ENCODE data around the gene RASGRF2.

Gene RASGRF2

DNA sequence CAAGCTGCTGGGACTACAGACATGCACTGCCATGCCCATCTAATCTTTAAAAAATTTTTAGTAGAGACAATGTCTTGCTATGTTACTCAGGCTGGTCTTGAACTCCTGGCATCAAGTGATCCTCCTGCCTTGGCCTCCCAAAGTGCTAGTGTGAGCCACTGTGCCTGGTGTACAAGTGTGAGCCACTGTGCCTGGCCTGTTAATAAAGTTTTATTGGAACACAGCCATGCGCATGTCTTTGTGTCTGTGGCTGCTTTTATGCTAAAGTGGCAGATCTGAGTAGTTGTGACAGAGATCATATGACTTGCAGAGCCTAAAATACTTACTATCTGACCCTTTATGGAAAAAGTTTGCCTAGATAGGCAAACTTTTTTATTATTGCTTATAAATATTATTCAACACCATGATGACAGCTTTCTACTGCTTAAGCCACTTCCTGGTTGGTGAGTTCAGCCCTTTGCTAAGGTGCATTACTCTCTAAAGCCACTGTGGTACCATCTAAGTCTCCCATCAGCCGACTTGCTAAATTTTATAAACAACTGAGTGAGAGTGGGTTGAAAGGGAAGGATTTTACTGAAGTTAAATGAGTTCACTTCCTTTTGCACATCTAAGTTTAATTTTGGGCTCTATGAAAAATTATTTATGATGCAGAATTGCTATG is 133.5 kb downstream of the RASGRF2 start:
- Histone ChIP-seq H3K36me3 (ENCODE audit: control insufficient read depth, insufficient read depth, low read length) (no peaks in the 10 kb centered on the region), H3K9me3 (ENCODE audit: control insufficient read depth, low read length) (no peaks in the 10 kb centered on the region), H3K27ac (no peak overlapping the region), H3K9ac (no peak overlapping the region), H3K79me2 (no peaks in the 10 kb centered on the region), H3K4me3 (ENCODE audit: low read depth, low read length) (no peak overlapping the region), H3K4me1 (no peaks in the 10 kb centered on the region), H3K27me3 (ENCODE audit: control insufficient read depth, insufficient read depth, low read length) (no peaks in the 10 kb centered on the region), H3K4me2 (ENCODE audit: low read length) (no peak overlapping the region), H2AFZ (no peak overlapping the region)
- TF ChIP-seq, protein P1, sequence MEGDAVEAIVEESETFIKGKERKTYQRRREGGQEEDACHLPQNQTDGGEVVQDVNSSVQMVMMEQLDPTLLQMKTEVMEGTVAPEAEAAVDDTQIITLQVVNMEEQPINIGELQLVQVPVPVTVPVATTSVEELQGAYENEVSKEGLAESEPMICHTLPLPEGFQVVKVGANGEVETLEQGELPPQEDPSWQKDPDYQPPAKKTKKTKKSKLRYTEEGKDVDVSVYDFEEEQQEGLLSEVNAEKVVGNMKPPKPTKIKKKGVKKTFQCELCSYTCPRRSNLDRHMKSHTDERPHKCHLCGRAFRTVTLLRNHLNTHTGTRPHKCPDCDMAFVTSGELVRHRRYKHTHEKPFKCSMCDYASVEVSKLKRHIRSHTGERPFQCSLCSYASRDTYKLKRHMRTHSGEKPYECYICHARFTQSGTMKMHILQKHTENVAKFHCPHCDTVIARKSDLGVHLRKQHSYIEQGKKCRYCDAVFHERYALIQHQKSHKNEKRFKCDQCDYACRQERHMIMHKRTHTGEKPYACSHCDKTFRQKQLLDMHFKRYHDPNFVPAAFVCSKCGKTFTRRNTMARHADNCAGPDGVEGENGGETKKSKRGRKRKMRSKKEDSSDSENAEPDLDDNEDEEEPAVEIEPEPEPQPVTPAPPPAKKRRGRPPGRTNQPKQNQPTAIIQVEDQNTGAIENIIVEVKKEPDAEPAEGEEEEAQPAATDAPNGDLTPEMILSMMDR (IDR thresholded peaks at IDR 0.05): no peak

DNA sequence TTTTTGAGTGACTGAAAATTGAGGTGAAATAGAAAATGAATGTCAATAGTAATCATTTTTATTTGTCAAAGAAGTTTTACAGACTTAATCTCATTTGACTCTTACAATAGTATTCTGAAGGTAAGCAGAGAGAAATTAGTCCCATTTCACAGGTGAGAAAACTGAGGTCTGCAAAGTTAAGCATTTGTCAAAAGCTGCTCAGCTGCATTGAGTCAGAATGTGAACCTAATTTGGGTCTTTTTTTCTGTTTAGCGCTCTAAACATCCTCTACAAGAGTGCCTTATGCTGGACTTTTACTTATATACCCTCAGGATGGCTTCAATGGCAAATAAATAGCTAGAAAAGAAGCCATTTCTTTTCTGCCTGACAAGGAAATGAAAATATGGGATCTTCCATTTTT is 135.7 kb downstream of the RASGRF2 start:
- Histone ChIP-seq H3K27me3 (ENCODE audit: control insufficient read depth, insufficient read depth, low read length) (no peaks in the 10 kb centered on the region), H3K27ac (no peak overlapping the region), H2AFZ (no peak overlapping the region), H3K4me3 (ENCODE audit: low read depth, low read length) (no peak overlapping the region), H3K9me3 (ENCODE audit: control insufficient read depth, low read length) (no peaks in the 10 kb centered on the region), H3K79me2 (no peaks in the 10 kb centered on the region), H3K9ac (no peak overlapping the region), H3K4me1 (no peaks in the 10 kb centered on the region), H3K36me3 (ENCODE audit: control insufficient read depth, insufficient read depth, low read length) (no peaks in the 10 kb centered on the region), H3K4me2 (ENCODE audit: low read length) (no peak overlapping the region)
- TF ChIP-seq, protein P1 (IDR thresholded peaks at IDR 0.05): no peak

DNA sequence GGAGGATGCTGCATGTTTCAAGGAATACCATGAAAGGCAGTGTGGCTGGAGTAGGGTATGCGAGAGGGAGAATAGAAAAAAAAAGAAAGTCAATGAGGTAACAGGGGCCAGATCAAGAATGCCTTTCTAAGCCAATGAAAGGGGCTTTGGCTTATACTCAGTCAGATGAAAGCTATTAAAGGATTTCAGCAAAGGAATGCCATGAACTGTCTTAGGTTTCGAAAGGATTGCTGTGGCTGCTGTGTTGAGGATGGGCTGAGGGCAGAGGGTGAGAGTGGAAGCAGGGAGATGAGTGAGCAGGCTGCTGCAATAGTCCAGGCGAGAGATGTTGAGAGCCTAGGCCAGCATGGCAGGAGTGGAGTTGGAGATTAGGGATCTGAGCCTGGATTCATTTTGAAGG is 137.6 kb downstream of the RASGRF2 start:
- TF ChIP-seq, protein P1 (IDR thresholded peaks at IDR 0.05): no peak
- H3K4me1 ChIP-seq: no peaks in the 10 kb centered on the region
- H2AFZ ChIP-seq: no peak overlapping the region
- no peak overlapping the region for H3K27ac ChIP-seq
- H3K9ac ChIP-seq: no peak overlapping the region
- H3K4me3 ChIP-seq (ENCODE audit: low read depth, low read length): no peak overlapping the region
- no peaks in the 10 kb centered on the region for H3K27me3 ChIP-seq (ENCODE audit: control insufficient read depth, insufficient read depth, low read length)
- H3K9me3 ChIP-seq (ENCODE audit: control insufficient read depth, low read length): no peaks in the 10 kb centered on the region
- H3K79me2 ChIP-seq: no peaks in the 10 kb centered on the region
- H3K36me3 ChIP-seq (ENCODE audit: control insufficient read depth, insufficient read depth, low read length): no peaks in the 10 kb centered on the region
- H3K4me2 ChIP-seq (ENCODE audit: low read length): no peak overlapping the region

DNA sequence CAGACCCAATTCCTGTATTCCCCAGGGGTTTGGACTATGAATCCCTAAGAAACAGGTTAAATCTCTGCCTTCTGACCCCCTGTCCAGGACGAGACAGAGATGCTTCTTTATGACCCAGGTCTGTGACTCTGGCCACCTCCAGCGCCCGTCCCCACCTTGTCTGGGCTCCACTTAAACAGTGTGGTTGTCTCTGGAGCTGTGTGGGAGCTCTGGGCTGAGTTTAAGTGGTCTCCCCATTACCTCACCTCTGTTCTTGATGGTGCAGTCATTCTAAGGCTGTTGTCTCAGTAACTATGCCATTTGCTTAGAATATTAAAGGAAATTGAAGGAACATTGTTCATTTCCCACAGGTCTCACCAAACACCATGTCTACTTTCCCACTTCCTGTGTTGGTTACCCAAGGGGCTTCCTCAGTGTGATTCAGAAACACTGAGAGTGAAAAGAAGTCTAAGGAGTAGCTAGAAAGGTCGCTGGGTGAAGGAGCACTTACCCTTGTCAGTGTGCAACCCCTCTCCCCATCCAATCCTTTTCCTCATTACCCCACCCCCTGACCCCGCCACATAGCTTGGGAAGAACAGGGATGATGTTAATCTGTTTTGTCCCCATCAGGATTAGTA is 145.2 kb downstream of the RASGRF2 start:
- Histone ChIP-seq H3K27ac (no peak overlapping the region), H3K27me3 (ENCODE audit: control insufficient read depth, insufficient read depth, low read length) (no peaks in the 10 kb centered on the region), H3K4me1 (no peaks in the 10 kb centered on the region), H2AFZ (no peak overlapping the region), H3K9ac (no peak overlapping the region), H3K36me3 (ENCODE audit: control insufficient read depth, insufficient read depth, low read length) (no peaks in the 10 kb centered on the region), H3K4me3 (ENCODE audit: low read depth, low read length) (no peak overlapping the region), H3K9me3 (ENCODE audit: control insufficient read depth, low read length) (no peaks in the 10 kb centered on the region), H3K4me2 (ENCODE audit: low read length) (no peak overlapping the region), H3K79me2 (no peaks in the 10 kb centered on the region)
- TF ChIP-seq, protein P1 (IDR thresholded peaks at IDR 0.05): no peak

DNA sequence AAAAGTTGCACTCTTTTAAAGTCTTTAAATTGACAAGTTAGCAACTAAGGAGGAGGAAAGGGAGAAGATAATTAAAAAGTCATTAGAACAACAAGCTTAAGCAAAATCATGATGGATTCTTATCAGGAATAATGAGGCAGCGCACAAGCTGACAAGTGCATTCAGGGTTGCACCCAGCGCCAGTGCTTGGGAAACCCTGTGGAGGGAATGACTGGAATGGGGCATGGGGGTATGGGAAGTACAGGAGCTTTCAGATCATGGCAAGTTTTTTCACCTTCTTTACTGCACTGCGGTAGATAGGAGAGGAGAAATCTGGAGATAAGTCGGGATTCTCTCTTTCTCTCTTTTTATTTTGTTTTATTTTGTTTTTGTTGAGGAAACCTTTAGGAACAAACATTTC is 155.1 kb downstream of the RASGRF2 start:
- Histone ChIP-seq H3K79me2 (no peaks in the 10 kb centered on the region), H2AFZ (no peak overlapping the region), H3K9ac (no peak overlapping the region), H3K27ac (no peak overlapping the region), H3K36me3 (ENCODE audit: control insufficient read depth, insufficient read depth, low read length) (no peaks in the 10 kb centered on the region), H3K4me3 (ENCODE audit: low read depth, low read length) (no peak overlapping the region), H3K4me2 (ENCODE audit: low read length) (no peak overlapping the region), H3K27me3 (ENCODE audit: control insufficient read depth, insufficient read depth, low read length) (no peaks in the 10 kb centered on the region), H3K4me1 (no peaks in the 10 kb centered on the region), H3K9me3 (ENCODE audit: control insufficient read depth, low read length) (no peaks in the 10 kb centered on the region)
- TF ChIP-seq, protein P1 (IDR thresholded peaks at IDR 0.05): no peak

All from parathyroid adenoma (tissue), 2 donors.